ENCODE measurements around the gene GCLC. TPM values are rescaled to one million over a fixed set of nuclear protein-coding genes. Genes with fewer than 3 reads are reported as not detected.

The GCLC gene
- total and polyA plus RNA-seq, 9 of the 15 experiments (the other 6 are each of a cell fraction or from before 2014, with no cell fraction given) = 3.9 to 20.0 (median 9.4) TPM

DNA sequence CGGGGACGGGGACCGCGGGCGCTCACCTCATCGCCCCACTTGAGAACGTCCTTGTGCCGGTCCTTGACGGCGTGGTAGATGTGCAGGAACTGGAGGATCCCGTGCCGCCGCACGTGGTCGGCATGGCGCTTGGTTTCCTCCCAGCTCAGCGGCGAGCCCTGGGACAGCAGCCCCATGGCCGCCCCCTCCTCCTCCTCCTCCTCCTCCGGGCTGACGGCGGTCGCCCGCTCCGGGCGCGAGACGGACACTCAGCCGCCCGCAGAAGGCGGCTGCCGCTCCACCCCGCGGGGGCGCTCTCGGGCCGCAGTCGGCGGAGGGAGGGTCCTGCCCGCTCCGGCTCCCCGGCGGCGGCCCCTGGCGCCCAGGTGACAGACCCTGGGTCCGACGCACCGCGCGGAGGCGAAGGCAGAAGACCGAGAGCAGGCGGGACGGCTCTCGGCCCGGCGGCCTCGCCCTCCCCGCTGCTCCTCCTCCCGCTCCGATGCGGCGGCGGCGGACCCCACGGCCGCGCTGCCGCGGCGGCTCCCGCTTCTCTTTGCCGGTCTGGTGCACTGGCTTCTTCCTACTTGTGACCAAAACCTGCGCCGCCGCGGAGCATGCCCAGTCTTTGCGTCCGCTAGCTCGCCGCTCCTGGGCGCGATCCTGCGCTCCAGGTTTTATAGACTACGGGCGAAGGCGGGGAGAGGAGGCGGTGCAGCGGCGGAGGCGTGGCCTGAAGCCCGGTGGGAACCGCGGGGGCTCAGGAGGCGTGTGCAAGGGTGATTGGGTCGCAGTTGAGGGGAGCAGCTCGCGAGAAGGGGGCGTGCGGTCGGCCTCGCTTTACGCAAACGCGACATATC lies at the start of gene GCLC (continued):
- TF ChIP-seq, protein P1, sequence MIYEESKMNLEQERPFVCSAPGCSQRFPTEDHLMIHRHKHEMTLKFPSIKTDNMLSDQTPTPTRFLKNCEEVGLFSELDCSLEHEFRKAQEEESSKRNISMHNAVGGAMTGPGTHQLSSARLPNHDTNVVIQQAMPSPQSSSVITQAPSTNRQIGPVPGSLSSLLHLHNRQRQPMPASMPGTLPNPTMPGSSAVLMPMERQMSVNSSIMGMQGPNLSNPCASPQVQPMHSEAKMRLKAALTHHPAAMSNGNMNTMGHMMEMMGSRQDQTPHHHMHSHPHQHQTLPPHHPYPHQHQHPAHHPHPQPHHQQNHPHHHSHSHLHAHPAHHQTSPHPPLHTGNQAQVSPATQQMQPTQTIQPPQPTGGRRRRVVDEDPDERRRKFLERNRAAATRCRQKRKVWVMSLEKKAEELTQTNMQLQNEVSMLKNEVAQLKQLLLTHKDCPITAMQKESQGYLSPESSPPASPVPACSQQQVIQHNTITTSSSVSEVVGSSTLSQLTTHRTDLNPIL (CRISPR knock-in tag; IDR thresholded peaks at IDR 0.05) = no peak
- TF ChIP-seq FOXJ2 (tag; IDR thresholded peaks at IDR 0.05) (no peak), YY1 (IDR thresholded peaks at IDR 0.05; ENCODE audit: borderline replicate concordance in 1 of 3, control insufficient read depth in 1 of 3, extremely low read depth in 1 of 3, insufficient read depth in 3 of 3, insufficient read length in 1 of 3, insufficient replicate concordance in 2 of 3, low read depth in 1 of 3, low read length in 2 of 3) (peak in 2 of 3 experiments; percentile 62 to 74), NFYB (IDR thresholded peaks at IDR 0.05; ENCODE audit: extremely low read depth, insufficient read length) (no peak), BRD4 (IDR thresholded peaks at IDR 0.05) (no peak), PHTF2 (CRISPR knock-in tag; IDR thresholded peaks at IDR 0.05) (no peak), SMARCB1 (IDR thresholded peaks at IDR 0.05; ENCODE audit: insufficient read length, low read depth) (no peak), ARNT (IDR thresholded peaks at IDR 0.05) (no peak), TRIM24 (IDR thresholded peaks at IDR 0.05) (no peak), KDM4B (IDR thresholded peaks at IDR 0.05; ENCODE audit: borderline replicate concordance in 2 of 2, low read depth in 1 of 2) (no peak), NEUROD1 (IDR thresholded peaks at IDR 0.05; ENCODE audit: borderline replicate concordance, low read depth, low read length, partially characterized antibody) (peak; percentile 100), ZKSCAN8 (CRISPR knock-in tag; IDR thresholded peaks at IDR 0.05) (no peak), NR4A1 (CRISPR knock-in tag; IDR thresholded peaks at IDR 0.05) (no peak), NR4A1 (tag; IDR thresholded peaks at IDR 0.05) (peak; percentile 44; the same call in 1 of the 2 replicates), MBD2 (IDR thresholded peaks at IDR 0.05; ENCODE audit: borderline replicate concordance, low read depth) (no peak), BCL6 (CRISPR knock-in tag; IDR thresholded peaks at IDR 0.05) (no peak), FOXK1 (CRISPR knock-in tag; IDR thresholded peaks at IDR 0.05; ENCODE audit: borderline replicate concordance) (no peak), ZNF274 (IDR thresholded peaks at IDR 0.05; ENCODE audit: borderline replicate concordance, low read depth, low read length) (no peak), ZNF354B (CRISPR knock-in tag; IDR thresholded peaks at IDR 0.05) (no peak), HDAC2 (IDR thresholded peaks at IDR 0.05) (no peak), ZFP30 (CRISPR knock-in tag; IDR thresholded peaks at IDR 0.05; ENCODE audit: borderline replicate concordance) (no peak)
- TF ChIP-seq, protein P2, sequence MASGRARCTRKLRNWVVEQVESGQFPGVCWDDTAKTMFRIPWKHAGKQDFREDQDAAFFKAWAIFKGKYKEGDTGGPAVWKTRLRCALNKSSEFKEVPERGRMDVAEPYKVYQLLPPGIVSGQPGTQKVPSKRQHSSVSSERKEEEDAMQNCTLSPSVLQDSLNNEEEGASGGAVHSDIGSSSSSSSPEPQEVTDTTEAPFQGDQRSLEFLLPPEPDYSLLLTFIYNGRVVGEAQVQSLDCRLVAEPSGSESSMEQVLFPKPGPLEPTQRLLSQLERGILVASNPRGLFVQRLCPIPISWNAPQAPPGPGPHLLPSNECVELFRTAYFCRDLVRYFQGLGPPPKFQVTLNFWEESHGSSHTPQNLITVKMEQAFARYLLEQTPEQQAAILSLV (tag; IDR thresholded peaks at IDR 0.05) = no peak
- TF ChIP-seq, protein P3, sequence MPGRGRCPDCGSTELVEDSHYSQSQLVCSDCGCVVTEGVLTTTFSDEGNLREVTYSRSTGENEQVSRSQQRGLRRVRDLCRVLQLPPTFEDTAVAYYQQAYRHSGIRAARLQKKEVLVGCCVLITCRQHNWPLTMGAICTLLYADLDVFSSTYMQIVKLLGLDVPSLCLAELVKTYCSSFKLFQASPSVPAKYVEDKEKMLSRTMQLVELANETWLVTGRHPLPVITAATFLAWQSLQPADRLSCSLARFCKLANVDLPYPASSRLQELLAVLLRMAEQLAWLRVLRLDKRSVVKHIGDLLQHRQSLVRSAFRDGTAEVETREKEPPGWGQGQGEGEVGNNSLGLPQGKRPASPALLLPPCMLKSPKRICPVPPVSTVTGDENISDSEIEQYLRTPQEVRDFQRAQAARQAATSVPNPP (IDR thresholded peaks at IDR 0.05; ENCODE audit: borderline replicate concordance, insufficient read depth, insufficient read length) = no peak
- TF ChIP-seq, protein P4, sequence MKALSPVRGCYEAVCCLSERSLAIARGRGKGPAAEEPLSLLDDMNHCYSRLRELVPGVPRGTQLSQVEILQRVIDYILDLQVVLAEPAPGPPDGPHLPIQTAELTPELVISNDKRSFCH (CRISPR knock-in tag; IDR thresholded peaks at IDR 0.05) = no peak
- TF ChIP-seq, protein P4 (tag; IDR thresholded peaks at IDR 0.05) = 0 out of 2 replicates have a peak, but pooled peaks have one; percentile 65

All from K562 (cell line).